ENCODE measurements around the gene C4orf50. TPM values are rescaled to one million over a fixed set of nuclear protein-coding genes. Genes with fewer than 3 reads are reported as not detected.

C4orf50 gene
- total RNA-seq, 2 experiments from 2014 or later: 0.07 TPM

DNA sequence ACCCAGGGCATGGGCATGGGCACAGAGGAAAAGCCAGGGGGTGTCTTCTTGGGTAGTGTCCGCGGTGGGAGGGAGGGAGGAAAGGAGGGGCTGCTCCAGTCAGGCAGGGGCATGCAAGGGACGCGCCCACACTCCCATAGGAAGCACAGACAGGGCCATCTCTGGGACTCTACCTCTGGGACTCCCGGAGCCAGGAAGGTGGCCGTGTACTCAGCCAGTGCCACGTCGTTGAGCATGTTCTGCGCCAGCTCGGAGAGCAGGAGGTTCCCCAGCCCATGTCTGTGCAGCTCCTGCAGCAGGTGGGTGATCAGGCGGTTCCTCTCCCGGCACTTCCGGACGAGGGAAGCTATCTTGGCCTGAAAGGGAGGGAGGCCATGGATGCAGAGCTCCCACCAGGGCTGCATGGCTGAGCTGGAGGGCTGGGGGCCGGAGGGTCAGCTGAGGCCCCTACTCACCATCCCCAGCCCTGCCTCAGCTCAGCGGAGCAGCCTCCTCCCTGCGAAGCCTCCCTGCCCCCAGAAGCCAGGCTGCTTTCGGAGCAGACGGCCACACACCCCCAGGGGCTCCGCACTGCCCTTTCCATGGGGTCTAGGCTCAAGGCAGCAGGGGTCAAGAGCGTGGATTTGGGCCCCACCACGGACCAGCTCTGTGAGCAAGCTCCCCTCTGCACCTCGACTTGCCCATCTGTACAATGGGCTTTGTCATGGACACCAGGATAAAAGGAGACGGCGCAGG, 44.6 kb downstream of the C4orf50 start:
- H3K36me3 Mint-ChIP-seq (ENCODE audit: low read depth): no peaks in the 10 kb centered on the region
- intact Hi-C loops (cut with micrococcal nuclease): no loop called here
- no peaks in the 10 kb centered on the region for H3K4me1 Mint-ChIP-seq (ENCODE audit: low read depth)

DNA sequence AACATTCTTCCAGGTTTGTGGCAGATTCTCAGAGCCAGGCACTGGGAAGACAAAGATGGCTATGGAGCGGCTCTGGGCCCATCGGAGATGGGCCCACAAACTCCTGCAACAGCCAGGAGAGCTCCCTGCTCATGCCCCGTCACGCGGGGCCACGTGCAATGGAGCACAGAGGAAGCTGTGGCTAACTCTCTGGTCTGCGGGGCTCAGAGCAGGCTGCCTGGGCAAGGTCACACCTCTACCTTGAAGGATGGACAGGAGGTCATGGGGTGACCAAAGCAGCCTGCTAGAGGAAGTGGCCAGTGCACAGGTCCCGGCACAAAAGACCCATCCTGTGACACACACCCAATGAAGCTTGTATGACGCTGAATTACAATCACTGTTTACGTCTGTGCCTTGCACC, 45.2 kb downstream of the C4orf50 start:
- no peaks in the 10 kb centered on the region for H3K9me3 Mint-ChIP-seq
- DNase-seq (no peak), ATAC-seq (no peak)
- no peaks in the 10 kb centered on the region for H3K36me3 Mint-ChIP-seq (ENCODE audit: low read depth)
- H3K4me1 Mint-ChIP-seq (ENCODE audit: low read depth): no peaks in the 10 kb centered on the region
- TF ChIP-seq CTCF (IDR thresholded peaks at IDR 0.05): no peak
- intact Hi-C loops (cut with micrococcal nuclease): no loop called here
- no peak overlapping the region for H3K27ac Mint-ChIP-seq
- H3K4me3 Mint-ChIP-seq: no peak overlapping the region
- peaks cover 3% of the 10 kb centered on the region for H3K27me3 Mint-ChIP-seq
- CTCF ChIA-PET: interaction anchor here (0.8 kb wide), 1 partner anchor 25 kb away, joined by 3 read pairs; no protein-coding TSS in a partner anchor
- POLR2A ChIA-PET: interaction anchor here (0.7 kb wide), 1 partner anchor 24 kb away, joined by 3 read pairs; no protein-coding TSS in a partner anchor

More for the DNA sequence above, 44.6 kb downstream of the C4orf50 start:
- ChIA-PET POLR2A (interaction anchor here (0.9 kb wide), 1 partner anchor 10 kb away, joined by 3 read pairs; no protein-coding TSS in a partner anchor), CTCF (interaction anchor here (1.0 to 1.2 kb wide), 2 partner anchors 25 to 354 kb away, joined by 3 to 4 read pairs; no protein-coding TSS in a partner anchor)
- Mint-ChIP-seq H3K9me3 (no peaks in the 10 kb centered on the region), H3K27ac (no peak overlapping the region), H3K4me3 (no peak overlapping the region), H3K27me3 (peaks cover 3% of the 10 kb centered on the region)
- no peak for DNase-seq
- ATAC-seq: no peak
- no peak for TF ChIP-seq CTCF (IDR thresholded peaks at IDR 0.05)

GRCh38 chr4:5972571-5972970, 45.7 kb downstream of the C4orf50 start:
- Mint-ChIP-seq H3K27me3 (peaks cover 3% of the 10 kb centered on the region), H3K4me1 (ENCODE audit: low read depth) (no peaks in the 10 kb centered on the region), H3K9me3 (no peaks in the 10 kb centered on the region), H3K4me3 (no peak overlapping the region), H3K36me3 (ENCODE audit: low read depth) (no peaks in the 10 kb centered on the region), H3K27ac (no peak overlapping the region)
- no peak for TF ChIP-seq CTCF (IDR thresholded peaks at IDR 0.05)
- DNase-seq: no peak
- ChIA-PET CTCF (interaction anchor here (0.8 kb wide), 1 partner anchor 25 kb away, joined by 3 read pairs; no protein-coding TSS in a partner anchor), POLR2A (interaction anchor here (0.7 kb wide), 1 partner anchor 24 kb away, joined by 3 read pairs; no protein-coding TSS in a partner anchor)
- intact Hi-C loops (cut with micrococcal nuclease): no loop called here
- ATAC-seq: no peak

DNA sequence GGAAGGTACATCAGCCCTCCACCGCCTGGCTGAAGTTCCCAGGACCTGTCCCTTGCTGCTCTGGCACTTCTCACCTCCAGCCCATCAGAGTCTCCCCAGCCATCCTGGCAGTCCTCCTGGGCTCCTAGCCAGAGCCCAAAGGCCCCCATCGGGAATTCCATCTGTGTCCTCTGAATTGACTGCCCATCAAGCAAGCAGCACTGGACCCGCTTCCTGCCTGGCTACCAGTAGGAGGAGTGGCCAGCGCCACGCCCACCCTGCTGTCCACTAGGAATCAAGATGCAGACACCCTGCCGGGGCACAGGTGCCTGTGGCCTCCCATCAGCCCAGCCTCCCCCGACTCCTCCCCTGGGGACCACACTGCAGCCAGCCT, 47.2 kb downstream of the C4orf50 start:
- intact Hi-C loops (cut with micrococcal nuclease): no loop called here
- Mint-ChIP-seq H3K27ac (no peak overlapping the region), H3K27me3 (peaks cover 3% of the 10 kb centered on the region), H3K36me3 (ENCODE audit: low read depth) (no peaks in the 10 kb centered on the region), H3K4me3 (no peak overlapping the region), H3K4me1 (ENCODE audit: low read depth) (no peaks in the 10 kb centered on the region), H3K9me3 (no peaks in the 10 kb centered on the region)
- ATAC-seq: no peak
- no peak for TF ChIP-seq CTCF (IDR thresholded peaks at IDR 0.05)
- POLR2A ChIA-PET: no interaction called here
- no peak for DNase-seq
- CTCF ChIA-PET: no interaction called here

DNA sequence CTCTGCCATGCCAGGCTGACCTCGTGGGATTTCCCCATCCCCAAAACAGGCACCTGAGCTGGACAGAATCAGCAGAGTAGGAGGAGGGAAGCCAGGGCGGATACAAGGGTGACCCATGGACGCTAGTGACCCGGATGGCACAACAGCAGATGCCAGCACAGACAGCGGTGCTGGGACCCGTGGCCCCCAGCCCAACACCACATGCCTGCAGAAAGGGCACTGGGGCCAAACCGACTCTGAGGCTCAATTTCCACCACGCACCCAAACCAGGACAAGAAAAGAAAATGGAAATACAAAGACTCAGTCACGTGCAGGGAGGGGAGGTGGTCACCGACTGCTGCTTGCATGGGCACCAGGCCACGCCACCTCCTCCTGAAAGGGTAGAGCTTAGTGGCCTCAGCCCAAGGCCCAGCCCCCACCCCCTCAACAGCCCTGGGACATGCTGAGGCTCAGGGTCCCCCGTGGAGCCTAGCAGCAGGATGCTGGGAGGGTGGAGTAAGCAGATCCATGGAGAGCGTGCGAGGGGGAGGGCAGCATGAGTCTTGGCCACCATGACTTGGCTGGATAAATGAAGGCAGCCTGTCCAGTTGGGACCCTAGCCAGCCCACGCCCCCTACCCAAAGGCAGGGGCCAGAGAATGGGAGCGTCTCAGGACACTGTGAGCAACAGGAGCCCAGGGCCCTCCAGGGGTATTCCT, 47.7 kb downstream of the C4orf50 start:
- intact Hi-C loops (cut with micrococcal nuclease): no loop called here
- no peak for TF ChIP-seq CTCF (IDR thresholded peaks at IDR 0.05)
- Mint-ChIP-seq H3K27ac (no peak overlapping the region), H3K4me1 (ENCODE audit: low read depth) (no peaks in the 10 kb centered on the region), H3K36me3 (ENCODE audit: low read depth) (no peaks in the 10 kb centered on the region), H3K27me3 (peaks cover 3% of the 10 kb centered on the region), H3K4me3 (no peak overlapping the region), H3K9me3 (no peaks in the 10 kb centered on the region)
- no peak for ATAC-seq
- POLR2A ChIA-PET: no interaction called here
- DNase-seq: no peak
- CTCF ChIA-PET: no interaction called here

Data from activated CD8-positive, alpha-beta T cell treated with anti-CD3 and anti-CD28 coated beads for 36 hours (primary cell).